COLO668 (cell line): ENCODE data around the gene TNPO1.

Experiments used
- DNase-seq: peaks from one replicate; lab custom pipeline; 2025; ENCODE audit not compliant: unreplicated experiment; lab: John Stamatoyannopoulos, UW

TNPO1 gene

DNA sequence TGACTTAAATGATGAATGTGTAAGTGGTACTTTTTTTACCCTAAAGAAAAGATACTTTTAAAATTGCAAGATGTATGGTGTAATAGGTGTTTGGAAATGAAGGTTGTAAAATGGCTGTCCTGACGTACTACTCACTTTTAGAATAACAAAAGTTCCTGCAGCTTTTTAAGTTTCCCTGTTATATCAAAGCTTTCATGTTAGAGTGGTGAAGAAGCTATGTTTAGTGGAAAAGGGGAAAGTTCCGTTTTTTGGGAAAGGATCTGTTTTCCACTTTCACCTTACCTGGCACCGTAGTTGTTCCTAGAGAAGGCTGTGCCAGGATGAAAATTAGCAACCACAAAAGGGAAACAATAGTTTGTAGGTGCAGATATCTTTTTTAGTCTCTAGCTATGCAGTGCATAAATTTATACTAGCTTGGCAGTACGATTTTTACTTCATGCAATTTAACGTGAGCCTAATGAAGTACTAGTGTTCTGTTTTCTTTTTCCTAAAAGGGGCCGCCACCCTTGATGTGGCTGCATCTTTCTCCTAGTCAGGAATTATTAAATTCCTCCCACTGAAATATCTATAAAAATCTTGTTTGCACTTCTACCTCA is 1.3 kb downstream of the TNPO1 start:
- DNase-seq: no peak

DNA sequence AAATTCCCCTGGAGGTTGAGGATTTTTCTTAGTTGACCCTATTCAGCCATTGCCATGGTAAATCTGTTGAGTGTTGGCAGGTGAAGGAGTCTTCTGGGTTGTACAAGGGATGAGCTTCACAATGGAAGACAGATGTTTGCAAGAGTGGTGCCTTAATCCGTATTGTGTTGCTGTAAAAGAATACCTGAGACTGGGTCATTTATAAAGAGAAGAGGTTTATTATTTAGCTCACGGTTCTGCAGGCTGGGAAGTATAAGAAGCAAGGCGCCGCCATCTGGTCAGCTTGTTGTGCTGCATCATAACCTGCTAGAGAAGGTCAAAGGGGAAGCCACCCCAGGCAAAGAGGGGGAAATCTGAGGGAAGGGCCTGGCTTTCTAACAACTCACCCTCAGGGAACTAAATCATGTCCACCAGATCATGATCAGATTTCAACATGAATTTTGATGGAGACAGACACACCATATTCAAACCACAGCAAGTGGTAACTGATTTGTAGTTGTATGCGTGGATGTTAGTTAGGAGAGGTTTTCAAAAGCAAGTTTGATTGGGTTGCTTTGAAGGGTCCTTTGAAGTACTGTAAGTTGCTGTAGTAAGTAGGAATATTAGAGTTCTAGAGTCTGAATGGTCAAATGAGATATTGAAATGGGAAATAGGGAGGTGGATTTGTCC is 2.5 kb downstream of the TNPO1 start:
- DNase-seq: peak; percentile 59

DNA sequence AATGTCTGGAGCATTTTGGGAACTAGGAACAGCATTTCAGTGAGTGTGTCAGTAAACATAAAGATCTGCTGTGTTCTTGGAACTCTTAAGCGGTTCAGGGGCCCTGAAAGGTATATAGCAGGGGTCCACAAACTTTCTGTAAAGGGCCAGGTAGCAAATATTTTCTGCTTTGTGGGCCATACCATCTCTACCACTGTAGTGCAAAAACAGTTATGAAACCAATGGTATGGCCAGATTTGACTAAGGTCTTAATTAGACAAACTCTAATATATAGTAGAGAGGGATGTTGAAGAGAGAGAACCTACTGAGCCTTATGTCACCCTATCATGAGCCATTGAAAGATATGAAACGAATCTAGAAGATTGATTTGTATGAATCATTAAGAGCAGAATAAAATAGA is 5.3 kb downstream of the TNPO1 start:
- DNase-seq: no peak

DNA sequence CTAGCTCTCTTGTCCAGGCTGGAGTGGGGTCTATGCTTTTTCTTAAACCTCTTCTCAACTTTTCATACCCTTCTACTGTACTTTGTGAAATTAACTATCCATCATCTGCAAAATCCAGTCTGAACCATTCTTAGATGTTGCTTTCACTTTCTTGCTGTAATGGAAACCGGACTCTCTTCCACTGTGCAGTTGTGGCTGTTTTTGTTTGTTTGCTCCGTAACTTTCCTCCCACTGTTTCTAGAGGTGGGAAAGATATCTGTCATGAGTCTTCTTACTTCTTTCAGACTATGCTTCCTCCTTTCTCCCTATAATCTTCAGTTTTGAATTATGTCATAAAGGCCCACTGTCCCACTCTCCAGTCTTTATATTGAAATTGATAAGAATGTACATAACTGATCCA is 6.5 kb downstream of the TNPO1 start:
- no peak for DNase-seq

DNA sequence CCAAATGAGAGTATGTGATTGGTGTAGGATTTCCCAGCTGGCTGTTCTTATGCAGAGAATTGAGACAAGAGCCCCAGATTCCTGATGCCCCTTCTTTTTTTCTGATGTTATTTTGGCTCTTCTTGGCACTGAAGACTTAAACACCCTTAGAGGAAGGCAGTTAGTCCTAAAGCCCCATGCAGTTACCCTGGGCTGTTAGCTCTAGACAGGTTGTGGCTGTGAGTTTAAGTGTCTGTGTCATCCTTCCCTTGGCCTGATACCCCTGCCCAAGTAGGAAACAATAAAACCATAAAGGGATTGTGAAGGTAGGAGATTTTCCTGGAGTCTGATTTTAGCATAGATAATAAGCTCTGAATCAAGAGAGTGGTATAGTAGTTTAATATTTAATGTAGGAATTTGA is 13.2 kb downstream of the TNPO1 start:
- DNase-seq: no peak

DNA sequence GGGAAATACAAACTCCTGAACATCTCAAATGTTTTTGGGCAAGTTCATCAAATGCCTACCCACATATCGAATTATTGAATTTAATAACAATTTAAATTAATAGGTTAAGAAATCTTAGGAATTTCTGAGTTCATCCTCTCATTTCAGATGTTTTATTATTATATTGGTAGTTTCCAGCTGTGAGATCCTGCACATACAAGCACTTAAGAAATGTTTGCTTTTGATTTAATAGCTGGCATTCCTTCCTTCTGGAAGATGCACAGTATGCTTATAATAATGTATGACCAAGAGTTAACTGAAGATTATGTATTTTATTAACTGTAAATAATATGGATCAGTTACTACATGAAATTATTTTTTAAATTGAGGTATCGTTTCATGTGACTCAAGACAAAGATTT is 13.9 kb downstream of the TNPO1 start:
- DNase-seq: no peak

DNA sequence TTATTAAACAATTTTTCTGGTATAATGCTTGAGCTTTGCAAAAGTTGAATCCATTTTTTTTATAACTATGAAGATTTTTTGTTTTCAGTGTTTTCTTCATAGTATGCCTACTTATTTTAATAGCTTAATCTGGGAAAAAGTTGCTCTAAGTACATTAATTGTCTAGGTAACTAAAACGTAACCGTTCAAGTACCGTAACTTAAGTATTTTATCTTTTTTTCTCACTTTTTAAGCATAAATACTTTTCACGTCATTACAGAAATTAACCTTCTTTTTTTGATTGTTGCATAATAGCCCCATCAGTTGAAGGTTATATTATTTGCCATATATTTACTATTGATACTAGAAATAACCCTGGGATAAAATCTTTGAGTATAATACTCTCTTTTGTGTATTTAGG is 15.2 kb downstream of the TNPO1 start:
- no peak for DNase-seq

DNA sequence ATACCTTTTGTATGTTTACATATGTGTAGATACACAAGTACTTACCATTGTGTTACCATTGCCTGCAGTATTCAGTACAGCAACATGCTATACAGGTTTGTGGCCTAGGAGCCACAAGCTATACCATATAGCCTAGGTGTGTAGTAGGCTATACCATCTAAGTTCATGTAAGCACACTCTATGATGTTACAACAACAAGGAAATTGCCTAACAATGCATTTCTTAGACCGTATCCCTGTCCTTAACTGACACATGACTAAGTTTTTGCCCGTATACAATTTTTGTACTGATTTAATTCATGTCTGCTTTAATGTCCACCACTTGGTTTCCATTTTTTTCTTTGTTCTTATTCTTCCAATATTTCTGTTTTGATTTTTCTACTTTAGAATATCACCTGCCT is 18.5 kb downstream of the TNPO1 start:
- DNase-seq: no peak

DNA sequence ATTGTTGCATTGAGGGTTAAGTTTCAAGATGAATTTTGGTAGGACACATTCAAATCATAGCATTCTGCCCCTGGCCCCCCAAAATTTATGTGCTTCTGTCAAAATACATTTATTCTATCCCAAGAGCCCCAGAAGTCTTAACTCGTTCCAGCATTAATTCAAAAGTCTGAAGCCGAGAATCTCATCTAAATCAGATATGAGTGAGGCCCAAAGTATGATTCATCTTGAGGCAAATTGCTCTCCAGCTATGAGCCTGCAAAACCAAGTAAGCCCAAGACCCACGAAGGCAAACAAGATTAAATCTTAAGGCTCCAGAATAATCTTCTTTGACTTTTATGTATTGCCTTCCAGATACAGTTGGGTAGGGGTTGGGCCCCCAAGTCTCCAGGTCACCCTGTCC is 19.2 kb downstream of the TNPO1 start:
- no peak for DNase-seq

DNA sequence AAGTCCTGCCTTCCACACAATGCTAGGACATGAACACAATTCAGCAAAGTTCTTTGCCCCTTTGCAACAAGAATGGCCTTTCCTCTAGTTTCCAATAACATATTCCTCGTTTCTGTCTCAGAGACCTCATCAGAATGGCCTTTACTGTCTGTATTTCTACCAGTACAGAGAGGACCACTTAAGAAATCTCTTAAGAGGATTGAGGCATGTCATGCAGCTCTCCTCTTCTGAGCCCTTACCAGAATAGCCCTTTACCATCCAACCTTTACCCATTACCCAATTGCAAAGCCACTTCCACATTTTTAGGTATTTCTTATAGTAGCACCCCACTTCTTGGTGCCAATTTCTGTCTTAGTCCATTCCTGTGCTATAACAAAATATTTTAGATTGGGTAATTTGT is 20.3 kb downstream of the TNPO1 start:
- DNase-seq: no peak

DNA sequence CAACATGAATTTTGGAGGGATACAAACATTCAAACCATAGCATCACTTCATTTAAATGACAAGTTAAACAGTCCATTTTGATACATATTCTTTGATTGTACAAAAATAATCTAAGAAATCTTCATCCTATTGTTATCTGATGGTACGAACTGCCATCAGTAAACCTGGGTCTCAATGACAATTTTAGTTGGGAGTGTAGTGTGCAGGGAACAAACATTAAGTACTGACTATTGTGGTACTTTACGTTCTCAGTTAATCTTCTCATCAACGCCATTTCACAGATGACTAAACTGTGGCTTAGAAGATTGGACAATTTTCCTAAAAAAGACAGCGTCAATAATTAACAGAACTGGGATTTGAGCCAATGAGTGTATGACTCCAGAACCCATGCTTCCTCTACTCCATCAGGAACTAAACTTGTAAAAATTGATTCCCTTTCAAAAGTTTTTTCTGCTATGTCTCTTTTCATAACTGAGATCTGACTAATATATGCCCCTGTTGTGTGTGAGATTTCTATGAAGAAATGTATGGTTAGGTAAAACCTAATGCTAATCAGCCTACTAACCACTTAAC is 21.1 kb downstream of the TNPO1 start:
- no peak for DNase-seq

DNA sequence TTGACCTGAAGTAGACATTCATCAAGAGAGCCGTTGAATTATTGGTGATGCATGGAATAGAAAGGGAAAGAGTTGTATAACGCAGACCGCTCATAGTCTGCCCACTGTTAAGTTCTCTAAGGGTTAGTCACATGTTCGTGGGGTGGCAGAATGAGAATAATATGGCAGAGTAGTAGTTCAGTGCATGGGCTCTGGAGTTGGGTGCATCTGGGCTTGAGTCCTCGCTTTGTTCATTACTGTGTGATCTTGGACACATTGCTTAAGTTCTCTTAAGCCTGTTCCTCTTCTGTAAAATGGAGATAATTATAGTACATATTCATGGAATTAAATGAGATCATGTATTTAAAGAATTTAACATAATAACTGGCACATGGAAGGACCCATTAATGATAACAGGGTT is 23.6 kb downstream of the TNPO1 start:
- DNase-seq: no peak

DNA sequence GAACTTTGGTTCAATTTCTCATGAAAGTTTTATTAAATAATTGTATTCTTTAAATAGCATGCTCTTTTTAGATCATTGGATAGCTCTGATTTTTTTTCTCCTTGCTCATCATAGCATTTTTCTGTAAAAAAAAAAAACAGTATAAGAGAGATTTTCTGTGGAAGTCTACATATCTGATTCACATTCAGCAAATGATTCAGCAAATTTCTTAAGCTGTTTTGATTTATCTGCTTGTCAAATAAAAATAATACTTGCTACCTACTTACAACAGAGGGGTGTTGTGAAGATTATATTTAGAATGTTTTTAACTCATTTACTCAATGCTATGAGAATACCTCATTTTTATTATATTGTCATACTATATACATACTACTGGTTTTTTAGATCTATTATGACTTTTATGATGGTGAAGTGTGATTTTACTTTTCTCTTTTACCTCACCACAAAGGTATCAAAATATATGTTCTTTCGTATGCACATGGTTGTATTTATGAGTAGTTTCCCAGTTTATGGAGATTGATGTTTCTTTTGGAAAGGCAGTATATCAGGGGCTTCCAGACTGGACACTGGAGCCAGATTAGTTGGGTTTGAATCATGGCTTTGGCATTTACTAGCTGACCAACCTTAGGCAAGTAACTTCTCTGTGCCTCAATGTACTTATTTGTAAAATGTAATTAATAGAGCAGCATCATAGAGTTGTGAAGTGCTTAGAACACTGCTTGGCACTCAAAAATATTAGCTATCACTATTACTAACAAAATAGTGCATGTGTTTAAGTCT is 25.5 kb downstream of the TNPO1 start:
- no peak for DNase-seq

DNA sequence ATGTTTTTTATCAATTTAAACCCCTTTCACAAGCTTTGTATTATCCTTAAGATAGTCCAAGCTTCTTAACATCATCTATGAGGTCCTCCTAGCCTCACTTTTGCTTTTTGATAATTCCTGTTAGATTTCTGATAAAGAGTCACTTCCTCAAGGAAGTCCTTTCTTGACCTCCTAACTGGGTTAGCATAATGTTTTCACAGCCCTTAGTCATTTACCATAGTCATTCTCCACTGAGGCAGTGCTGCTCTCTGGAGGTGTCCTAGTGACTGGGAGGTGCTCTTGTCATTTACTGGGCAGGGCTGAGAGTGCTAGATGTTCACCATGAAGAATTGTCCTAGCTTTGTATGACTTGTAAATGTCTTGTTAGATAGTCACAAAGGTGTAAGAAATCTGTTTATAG is 26.4 kb downstream of the TNPO1 start:
- no peak for DNase-seq

DNA sequence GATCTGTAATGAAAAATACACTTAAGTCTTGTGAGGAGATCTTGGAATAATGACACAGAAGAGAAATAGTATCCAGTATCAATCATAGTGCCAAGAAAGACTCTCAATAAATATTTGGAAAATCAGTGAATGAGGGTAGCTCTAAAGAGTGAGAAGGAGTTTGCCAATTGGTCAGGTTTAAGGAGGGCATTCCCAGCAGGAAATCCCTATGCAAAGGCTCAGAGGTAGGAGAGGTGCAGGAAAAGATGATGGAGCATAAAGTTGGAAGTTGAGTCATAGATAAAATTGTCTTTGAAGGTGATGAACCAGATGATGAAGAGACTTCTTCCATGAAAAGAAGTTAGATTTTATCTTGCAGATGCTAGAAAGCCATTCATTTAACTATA is 27.8 kb downstream of the TNPO1 start:
- no peak for DNase-seq

DNA sequence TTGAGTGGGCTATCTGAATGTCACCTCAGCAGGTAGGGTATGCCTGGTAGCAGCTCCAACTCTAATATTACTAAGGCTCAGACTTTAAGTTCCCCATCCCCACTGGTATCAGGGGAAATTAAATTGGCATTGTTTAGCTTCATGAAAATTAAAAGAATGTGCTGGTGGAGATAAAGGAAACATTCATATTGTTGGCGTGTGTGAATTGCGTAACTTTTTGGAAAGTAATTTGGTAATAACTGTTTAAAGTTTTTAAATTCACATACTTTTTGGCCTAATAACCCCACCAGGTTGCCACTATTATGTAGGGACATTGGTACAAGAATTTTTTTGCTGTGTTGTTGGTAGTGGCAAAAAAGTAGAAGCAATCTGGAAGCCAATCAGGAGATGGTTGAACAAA is 29.4 kb downstream of the TNPO1 start:
- DNase-seq: no peak

DNA sequence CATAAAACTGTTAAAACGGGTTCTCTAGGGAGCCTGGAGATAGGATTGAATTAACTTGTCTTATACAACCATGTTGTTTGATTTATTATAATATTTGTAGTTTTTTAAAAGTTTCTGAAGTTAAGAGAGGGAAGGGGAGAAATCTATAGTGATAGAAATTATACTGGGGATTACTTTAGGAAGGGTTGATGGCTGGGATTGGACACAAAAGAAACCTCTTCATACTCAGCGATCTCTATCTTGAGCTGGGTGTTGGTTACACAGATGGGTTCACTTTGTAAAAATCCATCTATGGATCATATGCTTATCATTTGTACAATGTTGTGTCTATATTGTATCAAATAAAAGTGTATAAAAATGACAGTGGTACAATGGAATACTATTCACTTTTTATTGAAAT is 30.0 kb downstream of the TNPO1 start:
- no peak for DNase-seq

DNA sequence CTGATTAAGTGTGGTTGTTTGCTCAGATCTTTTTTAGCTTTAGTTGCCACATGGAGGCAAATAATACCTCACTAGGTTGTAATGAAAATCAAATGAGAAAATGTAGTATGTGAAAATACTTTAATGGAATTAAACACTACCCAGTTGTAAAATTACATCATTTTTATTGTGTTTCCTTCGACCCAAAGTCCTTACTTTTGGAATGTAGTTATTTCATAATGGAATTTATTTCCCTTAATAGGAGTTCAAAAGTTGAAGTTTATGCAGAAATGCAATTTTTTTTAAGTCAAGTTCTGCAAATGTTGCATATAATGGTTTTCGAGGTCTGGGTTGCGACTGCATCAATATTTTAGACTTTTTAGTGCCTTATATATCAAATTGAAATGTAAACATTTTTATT is 31.0 kb downstream of the TNPO1 start:
- DNase-seq: no peak

DNA sequence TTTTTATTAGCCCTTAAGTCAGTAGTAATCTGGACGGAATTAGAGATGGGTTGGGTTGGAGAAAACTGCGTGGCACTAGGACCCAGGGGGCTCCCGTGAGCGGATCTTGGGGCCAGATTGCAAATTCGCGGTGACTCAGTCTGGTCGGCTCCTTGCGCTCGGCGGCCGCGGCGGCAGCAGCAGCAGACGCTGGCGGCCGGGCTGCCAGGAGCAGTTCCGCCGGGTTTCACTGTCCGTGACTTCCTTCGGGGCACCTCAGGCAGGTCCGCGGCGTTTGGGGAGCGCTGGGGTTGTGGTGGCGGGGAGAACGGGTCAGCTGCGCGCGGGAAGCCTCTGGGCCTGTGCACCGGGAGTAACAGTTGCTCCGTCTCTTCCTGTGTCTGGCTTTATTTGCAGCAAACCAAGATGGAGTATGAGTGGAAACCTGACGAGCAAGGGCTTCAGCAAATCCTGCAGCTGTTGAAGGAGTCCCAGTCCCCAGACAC is 31.6 kb downstream of the TNPO1 start:
- DNase-seq: peak; percentile 81

DNA sequence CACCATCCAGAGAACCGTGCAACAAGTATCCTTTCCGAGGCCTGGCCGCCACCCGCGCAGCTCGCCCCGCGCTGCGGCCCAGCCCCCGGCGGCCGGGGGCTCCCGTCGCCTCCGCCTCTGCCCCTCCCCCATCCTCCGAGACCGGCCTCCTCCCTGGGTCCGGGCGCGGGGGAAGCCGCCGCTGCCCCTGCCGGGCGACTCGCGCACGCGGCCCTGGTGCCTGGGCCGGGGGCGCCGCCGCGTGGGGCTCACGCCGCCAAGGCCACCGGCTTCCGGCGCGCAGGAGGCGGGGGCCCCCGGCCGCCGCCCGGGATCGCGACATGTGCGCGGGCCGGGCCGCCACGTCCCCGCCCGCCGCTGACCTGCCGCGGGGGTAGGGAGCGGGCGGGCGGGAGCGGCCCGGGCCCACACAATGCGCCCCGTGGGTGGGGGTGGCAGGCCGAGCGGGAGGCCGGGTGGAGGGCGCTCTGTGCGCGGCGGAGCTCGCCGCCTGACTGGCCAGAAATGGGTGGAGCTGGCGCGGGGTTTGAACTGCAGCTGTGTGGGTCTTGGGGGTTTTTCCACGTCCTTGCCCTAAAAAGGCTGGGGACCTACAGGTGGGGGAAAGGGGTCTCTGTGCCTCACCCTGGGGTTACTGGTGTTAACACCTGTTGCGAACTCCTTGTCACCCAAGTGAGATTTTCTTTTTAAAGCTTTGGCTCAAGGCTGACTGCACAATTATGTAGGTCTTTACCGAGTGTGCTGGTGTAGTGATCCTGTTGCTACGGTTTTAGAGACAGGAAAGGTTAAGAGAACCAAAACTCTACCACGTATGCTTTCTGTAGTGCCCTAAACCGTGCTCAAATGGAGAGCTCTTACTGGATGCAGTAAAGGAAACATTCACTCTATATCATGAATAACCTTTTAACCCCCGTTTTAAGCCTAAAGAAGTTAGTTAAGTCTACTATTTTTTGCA is 32.3 kb downstream of the TNPO1 start:
- peak; percentile 74 for DNase-seq

DNA sequence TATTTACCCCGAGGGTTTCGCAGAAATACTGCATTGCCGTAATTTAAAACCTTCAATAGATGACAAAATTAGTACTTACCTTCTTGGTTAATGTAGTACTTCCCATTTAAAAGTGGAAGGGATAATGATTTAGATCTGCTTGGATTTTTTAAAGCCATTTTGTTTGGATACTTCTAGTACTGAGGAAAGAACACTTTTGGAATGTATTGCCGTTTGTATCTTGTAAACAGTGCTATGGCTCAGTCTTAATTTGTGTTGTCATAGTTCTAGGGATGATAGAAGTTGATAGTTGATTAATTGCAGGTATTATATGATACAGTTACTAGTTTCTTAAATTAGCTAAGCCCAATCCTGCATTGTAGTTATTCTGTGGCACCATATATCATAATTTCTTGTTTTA is 33.1 kb downstream of the TNPO1 start:
- no peak for DNase-seq
